ENCODE measurements around the gene RPL3. TPM values are rescaled to one million over a fixed set of nuclear protein-coding genes. Genes with fewer than 3 reads are reported as not detected.

Gene RPL3
- polyA plus RNA-seq, 1 donor (not counting 4 experiments of a cell fraction or from before 2014, with no cell fraction given) = 2,538 TPM

DNA sequence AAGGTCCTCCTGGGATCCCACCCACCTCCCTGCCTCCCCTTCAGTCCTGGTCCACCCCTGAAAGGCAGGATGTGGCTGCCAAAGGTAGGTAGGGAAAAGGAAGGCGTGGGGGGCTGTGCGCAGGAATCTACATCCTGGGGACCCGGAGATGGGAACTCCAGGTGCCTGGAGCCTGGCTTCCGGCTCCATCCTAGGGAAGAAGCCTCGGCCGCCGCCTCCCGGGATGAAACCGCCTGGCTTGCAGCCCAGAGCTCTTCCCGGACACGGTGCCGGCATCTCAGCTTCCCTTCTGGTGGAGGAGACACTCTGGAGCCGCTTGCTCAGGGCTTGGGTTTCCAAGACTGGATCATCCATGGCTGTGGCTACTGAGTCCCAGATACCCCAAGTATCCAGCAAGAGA, 41.4 kb downstream of the RPL3 start:
- no peaks in the 10 kb centered on the region for H3K27me3 ChIP-seq (ENCODE audit: control insufficient read depth, extremely low read depth, insufficient read depth, low read length)
- FAIRE-seq = no peak
- H3K9me3 ChIP-seq (ENCODE audit: control insufficient read depth, low read depth, low read length) = no peaks in the 10 kb centered on the region
- no peak overlapping the region for H2AFZ ChIP-seq (ENCODE audit: control insufficient read depth, low read length)
- H4K20me1 ChIP-seq (ENCODE audit: control insufficient read depth, extremely low read depth, insufficient read depth, low read length) = no peaks in the 10 kb centered on the region
- no peak for DNase-seq (ENCODE audit: low read depth, low spot score)
- no peaks in the 10 kb centered on the region for H3K36me3 ChIP-seq (ENCODE audit: control insufficient read depth in 2 of 2, extremely low read depth in 1 of 2, insufficient read depth in 2 of 2, low read length in 2 of 2)
- no peak overlapping the region for H3K4me3 ChIP-seq (ENCODE audit: control insufficient read depth in 2 of 3, extremely low read depth in 1 of 3, insufficient read depth in 2 of 3, low read depth in 1 of 3, low read length in 3 of 3)
- dilution Hi-C loops (cut with MboI; ENCODE audit: extremely low pct_ligation_motif_present, low sequenced_read_pairs) = no loop called here
- no peaks in the 10 kb centered on the region for H3K79me2 ChIP-seq (ENCODE audit: control insufficient read depth, insufficient read depth, low read length)
- H3K9me1 ChIP-seq (ENCODE audit: control insufficient read depth, extremely low read depth, insufficient read depth, low read length) = no peaks in the 10 kb centered on the region
- TF ChIP-seq, protein P1, sequence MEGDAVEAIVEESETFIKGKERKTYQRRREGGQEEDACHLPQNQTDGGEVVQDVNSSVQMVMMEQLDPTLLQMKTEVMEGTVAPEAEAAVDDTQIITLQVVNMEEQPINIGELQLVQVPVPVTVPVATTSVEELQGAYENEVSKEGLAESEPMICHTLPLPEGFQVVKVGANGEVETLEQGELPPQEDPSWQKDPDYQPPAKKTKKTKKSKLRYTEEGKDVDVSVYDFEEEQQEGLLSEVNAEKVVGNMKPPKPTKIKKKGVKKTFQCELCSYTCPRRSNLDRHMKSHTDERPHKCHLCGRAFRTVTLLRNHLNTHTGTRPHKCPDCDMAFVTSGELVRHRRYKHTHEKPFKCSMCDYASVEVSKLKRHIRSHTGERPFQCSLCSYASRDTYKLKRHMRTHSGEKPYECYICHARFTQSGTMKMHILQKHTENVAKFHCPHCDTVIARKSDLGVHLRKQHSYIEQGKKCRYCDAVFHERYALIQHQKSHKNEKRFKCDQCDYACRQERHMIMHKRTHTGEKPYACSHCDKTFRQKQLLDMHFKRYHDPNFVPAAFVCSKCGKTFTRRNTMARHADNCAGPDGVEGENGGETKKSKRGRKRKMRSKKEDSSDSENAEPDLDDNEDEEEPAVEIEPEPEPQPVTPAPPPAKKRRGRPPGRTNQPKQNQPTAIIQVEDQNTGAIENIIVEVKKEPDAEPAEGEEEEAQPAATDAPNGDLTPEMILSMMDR (optimal IDR thresholded peaks at IDR 0.05 in 1 of 3, IDR thresholded peaks at IDR 0.05 in 1 of 3, conservative IDR thresholded peaks at IDR 0.05 in 1 of 3; ENCODE audit: extremely low read depth in 1 of 3, insufficient read depth in 2 of 3, low read length in 3 of 3) = no peak
- no peak for TF ChIP-seq EZH2 (IDR thresholded peaks at IDR 0.05; ENCODE audit: low read length)
- no peak overlapping the region for H3K4me2 ChIP-seq (ENCODE audit: control insufficient read depth, extremely low read depth, insufficient read depth, low read depth, low read length)
- H3K9ac ChIP-seq (ENCODE audit: control insufficient read depth, extremely low read depth, insufficient read depth, low read length) = no peak overlapping the region
- peaks cover 6% of the 10 kb centered on the region for H3K4me1 ChIP-seq (ENCODE audit: control insufficient read depth, extremely low read depth, insufficient read depth, low read length)
- no peak overlapping the region for H3K27ac ChIP-seq (ENCODE audit: control insufficient read depth, insufficient read depth, low read length)

DNA sequence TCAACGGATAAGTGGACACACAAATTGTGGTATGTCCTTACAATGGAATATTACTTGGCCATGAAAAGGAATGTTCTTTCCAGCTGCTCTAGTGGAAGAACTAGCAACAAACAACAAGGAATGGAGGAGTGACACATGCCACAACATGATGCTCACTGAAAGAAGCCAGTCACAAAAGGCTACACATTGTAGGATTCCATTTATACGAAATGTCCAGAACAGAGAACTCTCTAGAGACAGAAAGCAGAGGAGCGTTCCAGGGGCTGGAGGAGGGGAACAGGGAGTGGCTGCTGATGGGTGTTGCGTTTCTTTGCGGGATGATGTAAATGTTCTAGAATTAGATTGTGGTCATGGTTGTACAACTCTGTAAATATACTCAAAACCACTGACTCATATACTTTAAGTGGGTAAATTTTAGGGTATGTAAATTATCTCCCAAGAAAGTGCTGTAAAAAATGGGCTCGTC, 42.2 kb downstream of the RPL3 start:
- no peaks in the 10 kb centered on the region for H3K79me2 ChIP-seq (ENCODE audit: control insufficient read depth, insufficient read depth, low read length)
- H3K4me3 ChIP-seq (ENCODE audit: control insufficient read depth in 2 of 3, extremely low read depth in 1 of 3, insufficient read depth in 2 of 3, low read depth in 1 of 3, low read length in 3 of 3) = no peak overlapping the region
- H2AFZ ChIP-seq (ENCODE audit: control insufficient read depth, low read length) = no peak overlapping the region
- no peaks in the 10 kb centered on the region for H3K9me3 ChIP-seq (ENCODE audit: control insufficient read depth, low read depth, low read length)
- no peaks in the 10 kb centered on the region for H3K9me1 ChIP-seq (ENCODE audit: control insufficient read depth, extremely low read depth, insufficient read depth, low read length)
- no peaks in the 10 kb centered on the region for H3K27me3 ChIP-seq (ENCODE audit: control insufficient read depth, extremely low read depth, insufficient read depth, low read length)
- FAIRE-seq (no peak), DNase-seq (ENCODE audit: low read depth, low spot score) (no peak)
- H4K20me1 ChIP-seq (ENCODE audit: control insufficient read depth, extremely low read depth, insufficient read depth, low read length) = no peaks in the 10 kb centered on the region
- no peak overlapping the region for H3K9ac ChIP-seq (ENCODE audit: control insufficient read depth, extremely low read depth, insufficient read depth, low read length)
- no peak overlapping the region for H3K4me2 ChIP-seq (ENCODE audit: control insufficient read depth, extremely low read depth, insufficient read depth, low read depth, low read length)
- H3K4me1 ChIP-seq (ENCODE audit: control insufficient read depth, extremely low read depth, insufficient read depth, low read length) = no peaks in the 10 kb centered on the region
- TF ChIP-seq, protein P1 (optimal IDR thresholded peaks at IDR 0.05 in 1 of 3, IDR thresholded peaks at IDR 0.05 in 1 of 3, conservative IDR thresholded peaks at IDR 0.05 in 1 of 3; ENCODE audit: extremely low read depth in 1 of 3, insufficient read depth in 2 of 3, low read length in 3 of 3) = no peak
- no peak for TF ChIP-seq EZH2 (IDR thresholded peaks at IDR 0.05; ENCODE audit: low read length)
- H3K27ac ChIP-seq (ENCODE audit: control insufficient read depth, insufficient read depth, low read length) = no peak overlapping the region
- dilution Hi-C loops (cut with MboI; ENCODE audit: extremely low pct_ligation_motif_present, low sequenced_read_pairs) = no loop called here
- no peaks in the 10 kb centered on the region for H3K36me3 ChIP-seq (ENCODE audit: control insufficient read depth in 2 of 2, extremely low read depth in 1 of 2, insufficient read depth in 2 of 2, low read length in 2 of 2)
